ENCODE results near the gene RNF111.

The RNF111 gene

GRCh38 chr15:59026207-59026606, 38.7 kb downstream of the RNF111 start:
- H3K27ac ChIP-seq: no peak overlapping the region
- no peak for DNase-seq (ENCODE audit: low spot score)
- H3K4me3 ChIP-seq: no peak overlapping the region
- no peak for TF ChIP-seq CTCF (IDR thresholded peaks at IDR 0.05)

- TF ChIP-seq CTCF (IDR thresholded peaks at IDR 0.05): no peak
- no peak for DNase-seq (ENCODE audit: low spot score)
- Histone ChIP-seq H3K4me3 (no peak overlapping the region), H3K27ac (no peak overlapping the region)
These were observed 41.0 kb downstream of the RNF111 start for GRCh38 chr15:59028387-59028955.

- no peak for TF ChIP-seq CTCF (IDR thresholded peaks at IDR 0.05)
- no peak for DNase-seq (ENCODE audit: low spot score)
- Histone ChIP-seq H3K27ac (no peak overlapping the region), H3K4me3 (no peak overlapping the region)
These were observed 42.1 kb downstream of the RNF111 start for GRCh38 chr15:59029554-59029953.

GRCh38 chr15:59035201-59035600, 47.7 kb downstream of the RNF111 start:
- no peak for DNase-seq (ENCODE audit: low spot score)
- Histone ChIP-seq H3K27ac (no peak overlapping the region), H3K4me3 (no peak overlapping the region)
- no peak for TF ChIP-seq CTCF (IDR thresholded peaks at IDR 0.05)

- no peak for DNase-seq (ENCODE audit: low spot score)
- no peak for TF ChIP-seq CTCF (IDR thresholded peaks at IDR 0.05)
- H3K4me3 ChIP-seq: no peak overlapping the region
- no peak overlapping the region for H3K27ac ChIP-seq
These were observed 51.8 kb downstream of the RNF111 start for GRCh38 chr15:59039225-59039624.

GRCh38 chr15:59042041-59042440, 54.6 kb downstream of the RNF111 start:
- H3K27ac ChIP-seq: no peak overlapping the region
- DNase-seq (ENCODE audit: low spot score): no peak
- H3K4me3 ChIP-seq: no peak overlapping the region
- TF ChIP-seq CTCF (IDR thresholded peaks at IDR 0.05): no peak

- DNase-seq (ENCODE audit: low spot score): no peak
- H3K4me3 ChIP-seq: no peak overlapping the region
- no peak for TF ChIP-seq CTCF (IDR thresholded peaks at IDR 0.05)
- no peak overlapping the region for H3K27ac ChIP-seq
These were observed 61.4 kb downstream of the RNF111 start for GRCh38 chr15:59048897-59049296.

Data from coronary artery (tissue), 2 donors.